Limb (tissue), 2 donors: ENCODE results near the gene RPS19BP1.
"Not testable (repeated sequence)": the region's sequence is repeated elsewhere in the genome, so short reads cannot be mapped to it uniquely, and the experiment has no call there.

ENCODE experiments used
- DNase-seq, 2 donors: peaks; one replicate each; pipeline ENCODE4 v3.0.0-alpha.2; 2016; ENCODE audit errors: extremely low spot score in 2 of 2

Gene RPS19BP1

GRCh38 chr22:39514373-39514973 is 18.1 kb downstream of the RPS19BP1 start:
- DNase-seq: no peak

- no peak for DNase-seq
These were observed 18.8 kb downstream of the RPS19BP1 start for GRCh38 chr22:39513791-39514190.

GRCh38 chr22:39512026-39512425 is 20.5 kb downstream of the RPS19BP1 start:
- no peak for DNase-seq

- no peak for DNase-seq
These were observed 21.3 kb downstream of the RPS19BP1 start for GRCh38 chr22:39511226-39511625.

GRCh38 chr22:39510529-39511149 is 21.9 kb downstream of the RPS19BP1 start:
- no peak for DNase-seq

GRCh38 chr22:39508393-39508792 is 24.2 kb downstream of the RPS19BP1 start:
- DNase-seq: no peak

GRCh38 chr22:39507021-39507420 is 25.5 kb downstream of the RPS19BP1 start:
- DNase-seq: not testable (repeated sequence)

- DNase-seq: no peak
These were observed 28.5 kb downstream of the RPS19BP1 start for GRCh38 chr22:39504071-39504470.

- no peak for DNase-seq
These were observed 28.9 kb downstream of the RPS19BP1 start for GRCh38 chr22:39503630-39504029.

- no peak for DNase-seq
These were observed 29.6 kb downstream of the RPS19BP1 start for GRCh38 chr22:39502789-39503409.

- DNase-seq: peak; percentile 96 to 100
These were observed 30.3 kb downstream of the RPS19BP1 start, which contains the start of gene MIEF1 for GRCh38 chr22:39502109-39502788. MIEF1 (plus strand) TSS chr22:39502290; CDS start chr22:39511295, 9,005 bp downstream.

GRCh38 chr22:39501644-39502108 is 30.9 kb downstream of the RPS19BP1 start:
- DNase-seq: no peak

- no peak for DNase-seq
These were observed 32.4 kb downstream of the RPS19BP1 start for GRCh38 chr22:39500101-39500500.

GRCh38 chr22:39498802-39499201 is 33.7 kb downstream of the RPS19BP1 start:
- no peak for DNase-seq

- no peak for DNase-seq
These were observed 34.2 kb downstream of the RPS19BP1 start for GRCh38 chr22:39498368-39498767.

- no peak for DNase-seq
These were observed 35.1 kb downstream of the RPS19BP1 start for GRCh38 chr22:39497429-39497828.

GRCh38 chr22:39496131-39496838 is 36.3 kb downstream of the RPS19BP1 start:
- DNase-seq: peak; percentile 56 to 78

GRCh38 chr22:39494471-39495120 is 38.0 kb downstream of the RPS19BP1 start:
- no peak for DNase-seq

- DNase-seq: no peak
These were observed 38.8 kb downstream of the RPS19BP1 start for GRCh38 chr22:39493759-39494158.

GRCh38 chr22:39492186-39492585 is 40.4 kb downstream of the RPS19BP1 start:
- DNase-seq: no peak

- DNase-seq: no peak
These were observed 40.9 kb downstream of the RPS19BP1 start for GRCh38 chr22:39491696-39492095.
